Measurements from ENCODE around the gene SRCAP.

The SRCAP gene

DNA sequence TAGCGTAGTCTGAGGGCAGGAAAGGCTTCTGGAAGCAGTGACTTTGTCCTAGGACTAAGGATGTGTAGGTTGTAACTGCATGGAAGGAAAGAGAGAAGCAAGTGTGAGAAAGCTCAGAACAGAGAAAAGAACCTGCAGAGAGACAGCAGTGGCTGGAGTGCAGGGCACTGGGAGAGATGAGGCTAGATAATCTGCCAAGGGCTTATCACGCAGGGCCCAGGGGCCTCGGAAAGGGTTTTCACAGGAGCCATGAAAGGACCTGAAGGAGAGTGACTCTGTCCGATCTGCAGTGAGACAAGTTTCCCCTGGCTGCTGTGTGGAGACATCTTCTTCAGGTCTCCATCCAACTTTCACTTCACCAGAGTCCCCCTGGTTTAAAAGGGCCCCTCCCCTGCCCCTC lies 7.1 kb upstream of the SRCAP start:
- TF ChIP-seq CREB1 (IDR thresholded peaks at IDR 0.05; ENCODE audit: low read depth) (no peak), EP300 (IDR thresholded peaks at IDR 0.05; ENCODE audit: borderline replicate concordance) (no peak), FOXM1 (IDR thresholded peaks at IDR 0.05; ENCODE audit: borderline replicate concordance, low read depth) (no peak), NFIC (IDR thresholded peaks at IDR 0.05) (no peak), RAD21 (IDR thresholded peaks at IDR 0.05; ENCODE audit: low read depth) (no peak)
- TF ChIP-seq, protein P1, sequence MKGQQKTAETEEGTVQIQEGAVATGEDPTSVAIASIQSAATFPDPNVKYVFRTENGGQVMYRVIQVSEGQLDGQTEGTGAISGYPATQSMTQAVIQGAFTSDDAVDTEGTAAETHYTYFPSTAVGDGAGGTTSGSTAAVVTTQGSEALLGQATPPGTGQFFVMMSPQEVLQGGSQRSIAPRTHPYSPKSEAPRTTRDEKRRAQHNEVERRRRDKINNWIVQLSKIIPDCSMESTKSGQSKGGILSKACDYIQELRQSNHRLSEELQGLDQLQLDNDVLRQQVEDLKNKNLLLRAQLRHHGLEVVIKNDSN (IDR thresholded peaks at IDR 0.05): no peak
- TF ChIP-seq, protein P2, sequence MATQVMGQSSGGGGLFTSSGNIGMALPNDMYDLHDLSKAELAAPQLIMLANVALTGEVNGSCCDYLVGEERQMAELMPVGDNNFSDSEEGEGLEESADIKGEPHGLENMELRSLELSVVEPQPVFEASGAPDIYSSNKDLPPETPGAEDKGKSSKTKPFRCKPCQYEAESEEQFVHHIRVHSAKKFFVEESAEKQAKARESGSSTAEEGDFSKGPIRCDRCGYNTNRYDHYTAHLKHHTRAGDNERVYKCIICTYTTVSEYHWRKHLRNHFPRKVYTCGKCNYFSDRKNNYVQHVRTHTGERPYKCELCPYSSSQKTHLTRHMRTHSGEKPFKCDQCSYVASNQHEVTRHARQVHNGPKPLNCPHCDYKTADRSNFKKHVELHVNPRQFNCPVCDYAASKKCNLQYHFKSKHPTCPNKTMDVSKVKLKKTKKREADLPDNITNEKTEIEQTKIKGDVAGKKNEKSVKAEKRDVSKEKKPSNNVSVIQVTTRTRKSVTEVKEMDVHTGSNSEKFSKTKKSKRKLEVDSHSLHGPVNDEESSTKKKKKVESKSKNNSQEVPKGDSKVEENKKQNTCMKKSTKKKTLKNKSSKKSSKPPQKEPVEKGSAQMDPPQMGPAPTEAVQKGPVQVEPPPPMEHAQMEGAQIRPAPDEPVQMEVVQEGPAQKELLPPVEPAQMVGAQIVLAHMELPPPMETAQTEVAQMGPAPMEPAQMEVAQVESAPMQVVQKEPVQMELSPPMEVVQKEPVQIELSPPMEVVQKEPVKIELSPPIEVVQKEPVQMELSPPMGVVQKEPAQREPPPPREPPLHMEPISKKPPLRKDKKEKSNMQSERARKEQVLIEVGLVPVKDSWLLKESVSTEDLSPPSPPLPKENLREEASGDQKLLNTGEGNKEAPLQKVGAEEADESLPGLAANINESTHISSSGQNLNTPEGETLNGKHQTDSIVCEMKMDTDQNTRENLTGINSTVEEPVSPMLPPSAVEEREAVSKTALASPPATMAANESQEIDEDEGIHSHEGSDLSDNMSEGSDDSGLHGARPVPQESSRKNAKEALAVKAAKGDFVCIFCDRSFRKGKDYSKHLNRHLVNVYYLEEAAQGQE (IDR thresholded peaks at IDR 0.05; ENCODE audit: low read depth): no peak
- TF ChIP-seq, protein P3, sequence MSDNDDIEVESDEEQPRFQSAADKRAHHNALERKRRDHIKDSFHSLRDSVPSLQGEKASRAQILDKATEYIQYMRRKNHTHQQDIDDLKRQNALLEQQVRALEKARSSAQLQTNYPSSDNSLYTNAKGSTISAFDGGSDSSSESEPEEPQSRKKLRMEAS (IDR thresholded peaks at IDR 0.05): no peak

DNA sequence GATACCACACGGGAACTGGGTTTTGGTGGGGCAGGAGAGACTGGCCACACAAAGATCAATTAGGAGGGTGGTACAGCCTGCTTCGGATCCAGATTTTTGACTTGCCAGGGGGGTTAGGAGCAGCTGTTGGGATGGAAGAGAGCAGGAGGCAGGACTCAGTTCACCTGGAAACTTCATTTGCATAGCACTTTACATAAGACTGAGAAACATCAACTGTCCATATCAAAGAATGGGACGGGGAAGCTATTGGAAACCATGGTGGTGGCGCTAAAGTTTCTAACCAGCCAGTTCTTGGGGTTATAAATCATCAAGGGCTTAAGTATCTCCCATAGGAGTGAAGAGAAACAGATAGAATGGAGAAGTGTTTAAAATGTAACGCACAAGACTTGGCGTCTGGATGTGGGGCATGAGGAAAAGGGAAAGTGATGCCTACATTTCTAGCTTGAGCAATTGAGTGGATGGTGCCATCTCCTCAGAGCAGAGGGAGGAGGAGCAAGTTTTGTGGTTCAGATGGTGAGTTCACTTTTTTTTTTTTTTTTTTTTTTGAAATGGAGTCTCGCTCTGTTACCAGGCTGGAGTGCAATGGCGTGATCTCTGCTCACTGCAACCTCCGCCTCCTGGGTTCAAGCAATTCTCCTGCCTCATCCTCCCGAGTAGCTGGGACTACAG lies 6.4 kb upstream of the SRCAP start:
- TF ChIP-seq, protein P3 (IDR thresholded peaks at IDR 0.05): no peak
- TF ChIP-seq TCF12 (IDR thresholded peaks at IDR 0.05; ENCODE audit: low read depth): no peak
- no peak for TF ChIP-seq YY1 (IDR thresholded peaks at IDR 0.05; ENCODE audit: low read depth)
- TF ChIP-seq ZBTB7A (IDR thresholded peaks at IDR 0.05; ENCODE audit: low read depth): no peak
- TF ChIP-seq, protein P1 (IDR thresholded peaks at IDR 0.05): no peak
- TF ChIP-seq TEAD4 (IDR thresholded peaks at IDR 0.05): no peak
- no peak for TF ChIP-seq RAD21 (IDR thresholded peaks at IDR 0.05; ENCODE audit: low read depth)
- TF ChIP-seq CEBPB (IDR thresholded peaks at IDR 0.05): no peak
- TF ChIP-seq, protein P2 (IDR thresholded peaks at IDR 0.05; ENCODE audit: low read depth): no peak
- TF ChIP-seq FOXM1 (IDR thresholded peaks at IDR 0.05; ENCODE audit: borderline replicate concordance, low read depth): no peak
- TF ChIP-seq NFIC (IDR thresholded peaks at IDR 0.05): no peak
- no peak for TF ChIP-seq CREB1 (IDR thresholded peaks at IDR 0.05; ENCODE audit: low read depth)
- TF ChIP-seq EGR1 (IDR thresholded peaks at IDR 0.05): no peak
- no peak for TF ChIP-seq EP300 (IDR thresholded peaks at IDR 0.05; ENCODE audit: borderline replicate concordance)
- no peak for TF ChIP-seq TAF1 (IDR thresholded peaks at IDR 0.05; ENCODE audit: low read depth)

DNA sequence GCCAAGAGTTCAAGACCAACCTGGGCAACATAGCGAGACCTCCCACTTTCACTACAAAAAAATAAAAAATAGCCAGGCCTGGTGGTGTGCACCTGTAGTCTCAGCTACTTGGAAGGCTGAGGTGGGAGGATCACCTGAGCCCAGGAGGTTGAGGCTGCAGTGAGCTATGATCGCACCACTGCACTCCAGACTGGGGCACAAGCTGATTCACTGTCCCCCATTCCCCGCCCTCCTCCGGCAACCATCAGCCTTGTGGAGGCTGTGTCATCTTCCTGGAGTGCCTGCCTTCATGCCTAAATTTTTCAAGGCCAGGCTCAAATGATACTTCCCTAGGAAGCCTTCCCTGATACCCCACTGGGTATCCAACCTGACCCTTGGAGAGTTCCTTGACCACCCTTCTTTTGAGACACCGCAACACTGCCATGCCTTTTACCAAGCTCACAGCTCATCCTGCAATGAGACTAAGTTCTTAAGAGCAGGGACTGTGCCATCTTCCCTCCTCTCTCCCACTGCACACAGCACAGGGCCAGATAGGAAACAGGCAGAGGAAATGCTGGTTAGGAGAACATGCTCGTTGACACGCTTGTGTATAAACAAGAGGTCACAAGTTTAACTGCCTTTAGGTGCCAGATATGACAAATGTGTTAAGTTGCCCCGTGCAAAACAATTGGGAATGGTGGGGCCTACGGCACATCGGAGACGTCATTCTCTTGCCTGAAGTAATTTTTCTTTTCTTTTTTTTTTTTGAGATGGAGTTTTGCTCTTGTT lies 3.9 kb upstream of the SRCAP start:
- TF ChIP-seq EGR1 (IDR thresholded peaks at IDR 0.05) (no peak), RAD21 (IDR thresholded peaks at IDR 0.05; ENCODE audit: low read depth) (no peak), FOXM1 (IDR thresholded peaks at IDR 0.05; ENCODE audit: borderline replicate concordance, low read depth) (no peak), NFIC (IDR thresholded peaks at IDR 0.05) (no peak), ZBTB7A (IDR thresholded peaks at IDR 0.05; ENCODE audit: low read depth) (no peak), CREB1 (IDR thresholded peaks at IDR 0.05; ENCODE audit: low read depth) (no peak), TAF1 (IDR thresholded peaks at IDR 0.05; ENCODE audit: low read depth) (no peak)
- TF ChIP-seq, protein P3 (IDR thresholded peaks at IDR 0.05): no peak
- TF ChIP-seq, protein P1 (IDR thresholded peaks at IDR 0.05): no peak

DNA sequence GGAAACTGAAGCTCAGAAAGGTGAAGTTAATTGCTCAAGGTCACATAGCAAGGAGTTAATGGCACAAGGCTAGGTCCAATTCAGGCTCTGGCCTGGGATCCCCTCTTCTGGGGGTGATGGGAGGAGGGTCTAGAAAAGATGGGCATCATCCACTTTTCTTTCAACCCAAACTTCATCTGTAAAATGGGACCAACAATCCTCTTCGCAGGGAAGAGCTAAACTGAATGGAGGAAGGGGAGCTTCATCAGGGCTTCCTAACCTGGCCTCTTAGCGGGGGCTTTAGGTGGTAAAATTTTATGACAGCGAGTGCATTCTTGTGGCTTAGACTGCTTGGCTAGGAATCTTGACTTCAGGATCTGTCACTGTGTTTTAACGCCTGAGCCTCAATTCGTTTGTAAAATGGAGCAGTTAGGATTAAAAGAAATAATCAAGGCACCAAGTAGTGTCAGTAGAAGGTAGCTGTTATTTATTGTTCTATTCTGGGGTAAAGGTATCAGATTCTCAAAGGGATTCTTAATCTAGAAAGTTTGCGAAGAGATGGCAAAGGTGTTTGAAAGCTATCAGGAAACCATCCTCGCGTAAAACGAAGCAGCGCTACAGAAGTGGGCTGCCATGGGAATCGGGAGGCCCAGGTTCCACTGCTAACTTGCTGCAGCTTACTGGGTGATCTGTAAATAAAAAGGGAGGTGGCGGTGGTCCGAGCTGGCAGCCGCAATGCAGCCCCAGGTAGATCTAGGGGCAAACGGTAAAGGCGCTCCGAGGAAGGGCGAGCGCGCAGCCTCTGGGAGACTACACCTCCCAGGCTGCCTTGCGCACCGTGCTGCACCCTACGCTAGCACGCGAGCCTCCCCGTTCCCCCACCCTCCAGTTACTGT lies 1.5 kb upstream of the SRCAP start:
- TF ChIP-seq CREB1 (IDR thresholded peaks at IDR 0.05; ENCODE audit: low read depth) (peak; percentile 63), TCF12 (IDR thresholded peaks at IDR 0.05; ENCODE audit: low read depth) (no peak)

All from Ishikawa (cell line).